HEK293 (cell line): ENCODE measurements around the gene PRDM15.

Source experiments
- CTCF ChIA-PET: fragments of 350-600 bp; formaldehyde crosslinking; extraction: SDS; loops from one replicate; lab custom pipeline; 2021; ENCODE audit warnings: antibody characterized with exemption; lab: Yijun Ruan, JAX
- POLR2A ChIA-PET: fragments of 300-600 bp; formaldehyde crosslinking; extraction: SDS; loops from one replicate; lab custom pipeline; 2020; ENCODE audit warnings: antibody characterized with exemption, inconsistent platforms; lab: Yijun Ruan, JAX
- H3K27ac ChIP-seq: fragments of 200-500 bp; sonication (Bioruptor generic); 2 replicates; pipeline ENCODE4 v1.5.1; 2014; ENCODE audit warnings: low read depth, low read length, control low read depth, inconsistent platforms; ENCODE audit errors: extremely low read depth
- H3K36me3 ChIP-seq, 2 experiments: fragments of 200-500 bp in 1 of 2; sonication (Bioruptor generic) in 1 of 2; 1 replicate in 1 of 2; 2 replicates in 1 of 2; pipeline ENCODE4 v1.5.1; 2014 to 2017; ENCODE audit warnings: inconsistent platforms in 2 of 2, low read length in 2 of 2; ENCODE audit not compliant: control insufficient read depth in 2 of 2, insufficient read depth in 1 of 2
- H3K4me1 ChIP-seq: fragments of 200-500 bp; sonication (Bioruptor generic); 2 replicates; pipeline ENCODE4 v1.5.1; 2014; ENCODE audit warnings: mild to moderate bottlenecking, low read length, inconsistent platforms; ENCODE audit not compliant: control insufficient read depth, insufficient read depth
- H3K4me3 ChIP-seq: 2 replicates; pipeline ENCODE4 v1.5.1; 2011; ENCODE audit warnings: low read depth, mild to moderate bottlenecking, control low read depth, low read length, moderate library complexity
- H3K9me3 ChIP-seq: fragments of 200-500 bp; sonication (Bioruptor generic); 2 replicates; pipeline ENCODE4 v1.5.1; 2014; ENCODE audit warnings: low read depth, low read length, inconsistent platforms; ENCODE audit not compliant: control insufficient read depth, insufficient read depth
- ELK4 ChIP-seq: IDR thresholded peaks from 2 replicates; pipeline ENCODE4 v1.6.1; 2011; ENCODE audit warnings: mild to moderate bottlenecking, low read depth, low read length, borderline replicate concordance
- SP3 ChIP-seq: fragments of 450-650 bp; formaldehyde crosslinking; IDR thresholded peaks from 2 replicates; pipeline ENCODE4 v1.5.1; 2016; ENCODE audit warnings: missing biosample characterization, missing genetic modification characterization
- YY1 ChIP-seq: fragments of 450-650 bp; formaldehyde crosslinking; IDR thresholded peaks from 2 replicates; pipeline ENCODE4 v1.5.1; 2018; ENCODE audit warnings: missing biosample characterization, missing genetic modification characterization
- ZBTB17 ChIP-seq: fragments of 450-650 bp; formaldehyde crosslinking; IDR thresholded peaks from 2 replicates; pipeline ENCODE4 v1.5.1; 2016; ENCODE audit warnings: missing biosample characterization, missing genetic modification characterization
- ZNF132 ChIP-seq: fragments of 450-650 bp; formaldehyde crosslinking; IDR thresholded peaks from 2 replicates; pipeline ENCODE4 v1.5.1; 2017; ENCODE audit warnings: missing biosample characterization, missing genetic modification characterization, borderline replicate concordance
- ZNF146 ChIP-seq: fragments of 450-650 bp; formaldehyde crosslinking; IDR thresholded peaks from 2 replicates; pipeline ENCODE4 v1.5.1; 2016; ENCODE audit warnings: missing biosample characterization, missing genetic modification characterization
- ZNF214 ChIP-seq: fragments of 450-650 bp; formaldehyde crosslinking; IDR thresholded peaks from 2 replicates; pipeline ENCODE4 v1.5.1; 2017; ENCODE audit warnings: missing biosample characterization, mild to moderate bottlenecking, missing genetic modification characterization, borderline replicate concordance
- ZNF221 ChIP-seq: fragments of 450-650 bp; formaldehyde crosslinking; IDR thresholded peaks from 2 replicates; pipeline ENCODE4 v1.5.1; 2017; ENCODE audit warnings: missing biosample characterization, missing genetic modification characterization, borderline replicate concordance
- ZNF280C ChIP-seq: fragments of 450-650 bp; formaldehyde crosslinking; IDR thresholded peaks from 2 replicates; pipeline ENCODE4 v1.5.1; 2016; ENCODE audit warnings: missing biosample characterization, missing genetic modification characterization
- ZNF350 ChIP-seq: fragments of 450-650 bp; formaldehyde crosslinking; IDR thresholded peaks from 2 replicates; pipeline ENCODE4 v1.5.0; 2017; ENCODE audit warnings: missing biosample characterization, mild to moderate bottlenecking, missing genetic modification characterization
- ZNF391 ChIP-seq: fragments of 450-650 bp; formaldehyde crosslinking; IDR thresholded peaks from 2 replicates; pipeline ENCODE4 v1.5.1; 2016; ENCODE audit warnings: low read depth, missing biosample characterization, missing genetic modification characterization, borderline replicate concordance
- ZNF561 ChIP-seq: fragments of 450-650 bp; IDR thresholded peaks from 2 replicates; pipeline ENCODE4 v1.5.1; 2018; ENCODE audit warnings: missing biosample characterization, missing genetic modification characterization, borderline replicate concordance
- ZNF585B ChIP-seq: fragments of 450-650 bp; formaldehyde crosslinking; IDR thresholded peaks from 2 replicates; pipeline ENCODE4 v1.5.1; 2016; ENCODE audit warnings: missing biosample characterization, missing genetic modification characterization
- TF ChIP-seq, protein P1 (sequence below): fragments of 450-650 bp; formaldehyde crosslinking; IDR thresholded peaks from 2 replicates; pipeline ENCODE4 v1.5.1; 2016; ENCODE audit warnings: missing biosample characterization, missing genetic modification characterization
- TF ChIP-seq, protein P2 (sequence below): fragments of 450-650 bp; formaldehyde crosslinking; IDR thresholded peaks from 2 replicates; pipeline ENCODE4 v1.5.1; 2017; ENCODE audit warnings: missing biosample characterization, mild to moderate bottlenecking, missing genetic modification characterization, moderate library complexity

PRDM15 gene

DNA sequence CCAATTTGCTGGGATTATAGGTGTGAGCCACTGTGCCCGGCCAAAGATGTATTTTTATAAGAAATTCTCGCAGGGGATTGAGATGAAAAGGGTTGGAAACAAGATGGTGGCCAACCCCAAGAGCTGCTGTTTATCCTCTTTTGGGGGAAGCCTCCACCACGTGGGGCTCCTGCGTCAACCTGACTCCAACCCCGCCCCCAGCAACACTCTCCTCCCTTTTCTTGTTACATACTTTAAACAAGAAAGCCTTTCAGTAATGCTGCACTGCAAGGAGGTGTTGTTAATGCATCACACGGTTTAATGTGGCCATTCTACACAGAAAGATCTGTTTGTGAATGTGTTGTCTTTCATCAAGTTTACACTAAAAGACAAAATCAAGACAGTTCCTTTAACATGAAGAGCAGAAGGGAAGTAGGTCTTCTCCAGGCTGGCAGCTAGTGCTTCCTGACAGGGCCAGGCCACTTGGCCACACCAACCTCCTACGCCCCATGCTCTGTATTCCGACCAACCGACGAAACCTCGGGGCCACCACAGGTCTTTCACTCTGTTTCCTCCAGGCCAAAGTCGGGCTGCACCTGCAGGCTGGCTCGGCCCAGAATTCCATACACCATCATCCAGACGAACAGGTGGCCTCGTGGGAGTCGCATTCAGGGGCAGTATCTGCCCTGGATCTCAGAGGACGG is 48.7 kb upstream of the PRDM15 start:
- ChIA-PET CTCF (no interaction called here), POLR2A (no interaction called here)
- no peaks in the 10 kb centered on the region for H3K9me3 ChIP-seq
- no peaks in the 10 kb centered on the region for H3K36me3 ChIP-seq
- TF ChIP-seq YY1 (tag by site-specific recombination) (no peak), ZNF280C (tag by site-specific recombination) (no peak), ZNF146 (tag by site-specific recombination) (no peak), ELK4 (no peak)
- TF ChIP-seq, protein P1, sequence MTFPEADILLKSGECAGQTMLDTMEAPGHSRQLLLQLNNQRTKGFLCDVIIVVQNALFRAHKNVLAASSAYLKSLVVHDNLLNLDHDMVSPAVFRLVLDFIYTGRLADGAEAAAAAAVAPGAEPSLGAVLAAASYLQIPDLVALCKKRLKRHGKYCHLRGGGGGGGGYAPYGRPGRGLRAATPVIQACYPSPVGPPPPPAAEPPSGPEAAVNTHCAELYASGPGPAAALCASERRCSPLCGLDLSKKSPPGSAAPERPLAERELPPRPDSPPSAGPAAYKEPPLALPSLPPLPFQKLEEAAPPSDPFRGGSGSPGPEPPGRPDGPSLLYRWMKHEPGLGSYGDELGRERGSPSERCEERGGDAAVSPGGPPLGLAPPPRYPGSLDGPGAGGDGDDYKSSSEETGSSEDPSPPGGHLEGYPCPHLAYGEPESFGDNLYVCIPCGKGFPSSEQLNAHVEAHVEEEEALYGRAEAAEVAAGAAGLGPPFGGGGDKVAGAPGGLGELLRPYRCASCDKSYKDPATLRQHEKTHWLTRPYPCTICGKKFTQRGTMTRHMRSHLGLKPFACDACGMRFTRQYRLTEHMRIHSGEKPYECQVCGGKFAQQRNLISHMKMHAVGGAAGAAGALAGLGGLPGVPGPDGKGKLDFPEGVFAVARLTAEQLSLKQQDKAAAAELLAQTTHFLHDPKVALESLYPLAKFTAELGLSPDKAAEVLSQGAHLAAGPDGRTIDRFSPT (tag by site-specific recombination): no peak
- no peak overlapping the region for H3K27ac ChIP-seq
- H3K4me1 ChIP-seq: no peaks in the 10 kb centered on the region
- H3K4me3 ChIP-seq: no peak overlapping the region

- Histone ChIP-seq H3K36me3 (no peaks in the 10 kb centered on the region), H3K4me3 (no peak overlapping the region), H3K9me3 (no peaks in the 10 kb centered on the region), H3K4me1 (no peaks in the 10 kb centered on the region), H3K27ac (no peak overlapping the region)
- no peak for TF ChIP-seq SP3 (tag by site-specific recombination)
- 0 out of 2 replicates have a peak, but pooled peaks have one; percentile 23 for TF ChIP-seq ZBTB17 (tag by site-specific recombination)
- POLR2A ChIA-PET: interaction anchor here (0.6 to 1.5 kb wide), 2 partner anchors 16 to 22 kb away, joined by 4 read pairs; no protein-coding TSS in a partner anchor
- CTCF ChIA-PET: interaction anchor here (0.6 to 1.4 kb wide), 4 partner anchors 54 to 682 kb away, joined by 3 to 10 read pairs (median 4); no protein-coding TSS in a partner anchor
Observed at GRCh38 chr21:41926807-41927171, 47.6 kb upstream of the PRDM15 start.

DNA sequence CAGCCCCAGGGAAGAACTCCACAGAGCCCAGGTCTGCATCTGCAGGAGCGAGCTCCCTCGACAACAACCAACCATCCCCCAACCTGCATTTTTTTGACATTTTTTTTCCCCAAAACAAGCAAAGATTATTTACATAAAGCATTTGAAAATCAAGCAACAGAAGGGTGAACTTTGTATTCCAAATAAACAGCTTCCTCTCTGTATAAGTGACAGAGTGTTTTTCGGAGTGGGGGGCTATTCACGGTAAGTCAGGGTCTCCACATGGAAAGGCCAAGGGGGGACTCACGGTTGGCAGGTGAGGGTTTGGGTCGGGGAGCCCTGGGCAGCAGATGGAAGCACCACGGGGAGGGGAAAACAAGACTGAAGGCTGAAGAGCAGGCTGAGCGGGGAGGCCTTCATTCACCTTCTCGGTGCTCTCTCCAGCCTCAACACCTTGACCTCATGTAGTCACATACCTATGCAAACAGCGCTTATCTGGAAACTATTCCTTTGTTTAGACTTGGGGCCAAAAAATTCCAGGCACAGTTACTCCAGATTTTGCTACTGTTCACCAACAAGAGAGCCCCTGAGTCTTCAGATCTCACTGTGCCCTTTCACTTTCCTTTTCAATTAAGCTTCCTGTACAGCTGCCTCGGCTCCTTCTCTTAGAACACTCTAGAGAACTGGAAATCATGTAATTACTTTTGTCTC is 47.1 kb upstream of the PRDM15 start:
- no peaks in the 10 kb centered on the region for H3K4me1 ChIP-seq

More for the DNA sequence above, 47.1 kb upstream of the PRDM15 start:
- Histone ChIP-seq H3K9me3 (no peaks in the 10 kb centered on the region), H3K4me3 (no peak overlapping the region), H3K36me3 (no peaks in the 10 kb centered on the region), H3K27ac (no peak overlapping the region)
- ChIA-PET CTCF (interaction anchor here (0.6 to 1.4 kb wide), 4 partner anchors 46 to 682 kb away, joined by 4 to 10 read pairs (median 4); no protein-coding TSS in a partner anchor), POLR2A (interaction anchor here (0.6 to 1.5 kb wide), 2 partner anchors 17 to 21 kb away, joined by 4 read pairs; no protein-coding TSS in a partner anchor)
- TF ChIP-seq ZNF585B (tag by site-specific recombination) (no peak), ZNF391 (tag by site-specific recombination) (no peak), ZNF350 (tag by site-specific recombination) (no peak), ZNF561 (tag by site-specific recombination) (no peak), ZNF132 (tag by site-specific recombination) (no peak), ZNF221 (tag by site-specific recombination) (no peak), ZNF214 (no peak)
- TF ChIP-seq, protein P2, sequence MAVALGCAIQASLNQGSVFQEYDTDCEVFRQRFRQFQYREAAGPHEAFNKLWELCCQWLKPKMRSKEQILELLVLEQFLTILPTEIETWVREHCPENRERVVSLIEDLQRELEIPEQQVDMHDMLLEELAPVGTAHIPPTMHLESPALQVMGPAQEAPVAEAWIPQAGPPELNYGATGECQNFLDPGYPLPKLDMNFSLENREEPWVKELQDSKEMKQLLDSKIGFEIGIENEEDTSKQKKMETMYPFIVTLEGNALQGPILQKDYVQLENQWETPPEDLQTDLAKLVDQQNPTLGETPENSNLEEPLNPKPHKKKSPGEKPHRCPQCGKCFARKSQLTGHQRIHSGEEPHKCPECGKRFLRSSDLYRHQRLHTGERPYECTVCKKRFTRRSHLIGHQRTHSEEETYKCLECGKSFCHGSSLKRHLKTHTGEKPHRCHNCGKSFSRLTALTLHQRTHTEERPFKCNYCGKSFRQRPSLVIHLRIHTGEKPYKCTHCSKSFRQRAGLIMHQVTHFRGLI (tag by site-specific recombination): no peak
